Measurements from ENCODE around the gene FOXP1.

DNA sequence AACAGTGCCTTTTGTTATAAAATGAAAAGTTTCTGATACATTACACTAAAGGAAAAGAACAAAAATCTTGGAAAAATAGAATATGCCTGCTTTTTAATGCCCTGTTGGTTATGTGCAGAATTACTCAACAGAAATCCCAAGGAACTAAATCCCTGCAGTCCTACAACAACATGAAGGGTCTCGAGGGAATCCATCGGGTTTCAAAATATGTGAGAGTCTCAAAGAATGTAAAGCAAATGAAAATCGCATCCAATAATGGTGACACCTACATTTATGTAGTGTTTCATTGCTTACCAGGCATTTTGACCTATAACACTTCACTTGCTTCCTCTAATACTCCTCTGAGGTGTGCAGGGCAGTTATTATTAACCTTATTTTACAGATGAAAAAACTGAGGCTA, 411.3 kb downstream of the FOXP1 start:
- TF ChIP-seq EZH2phosphoT487 (IDR thresholded peaks at IDR 0.05; ENCODE audit: low read depth): no peak
- no peak for TF ChIP-seq CTCF (IDR thresholded peaks at IDR 0.05; ENCODE audit: low read depth, low read length)

Data from OCI-LY3 (cell line).